GM12878 (cell line): Measurements from ENCODE around the gene RBM45.

ENCODE experiments used
- BHLHE40 ChIP-seq, 2 experiments: fragments of 450-650 bp in 1 of 2; IDR thresholded peaks; 2 replicates each; pipeline ENCODE4 v1.6.1; 2011 to 2017; ENCODE audit warnings: low read depth in 2 of 2, borderline replicate concordance in 1 of 2, improper control_type of control experiment in 1 of 2, low read length in 1 of 2, mild to moderate bottlenecking in 1 of 2
- CBX3 ChIP-seq: fragments of 200-600 bp; sonication (generic); IDR thresholded peaks from 2 replicates; pipeline ENCODE4 v1.6.1; 2016; ENCODE audit warnings: low read depth, borderline replicate concordance
- CTCF ChIP-seq, 3 experiments: IDR thresholded peaks in 2 of 3; conservative IDR thresholded peaks in 1 of 3; 2 replicates each; pipeline ENCODE4 v1.5.1; 2011; ENCODE audit warnings: low read depth in 3 of 3, low read length in 3 of 3, mild to moderate bottlenecking in 3 of 3, control low read depth in 2 of 3, moderate library complexity in 2 of 3, inconsistent platforms in 1 of 3, mixed read lengths in 1 of 3; ENCODE audit not compliant: control insufficient read depth in 2 of 3, insufficient read depth in 1 of 3; ENCODE audit errors: extremely low read depth in 1 of 3
- EED ChIP-seq: sonication (generic); IDR thresholded peaks from 2 replicates; pipeline ENCODE4 v1.6.1; 2016; ENCODE audit warnings: antibody characterized with exemption, low read depth
- EZH2 ChIP-seq: IDR thresholded peaks from 2 replicates; pipeline ENCODE4 v1.6.1; 2012; ENCODE audit warnings: low read depth, mild to moderate bottlenecking, control low read depth, inconsistent platforms, low read length, borderline replicate concordance; ENCODE audit not compliant: control insufficient read depth
- FOXK2 ChIP-seq: fragments of 450-650 bp; IDR thresholded peaks from 2 replicates; pipeline ENCODE4 v1.6.1; 2017; ENCODE audit warnings: mild to moderate bottlenecking, moderate library complexity
- IRF3 ChIP-seq: fragments of 450-650 bp; IDR thresholded peaks from 2 replicates; pipeline ENCODE4 v1.6.1; 2014; ENCODE audit warnings: mild to moderate bottlenecking
- MYC ChIP-seq: IDR thresholded peaks from 2 replicates; pipeline ENCODE4 v1.6.1; 2011; ENCODE audit warnings: mild to moderate bottlenecking, low read length, moderate library complexity, inconsistent platforms; ENCODE audit not compliant: insufficient read depth, insufficient replicate concordance, insufficient read length, severe bottlenecking
- RAD21 ChIP-seq: IDR thresholded peaks from 2 replicates; pipeline ENCODE4 v1.6.1; 2011; ENCODE audit warnings: mild to moderate bottlenecking, low read depth, low read length, moderate library complexity; ENCODE audit not compliant: insufficient read depth
- TAF1 ChIP-seq: IDR thresholded peaks from 2 replicates; pipeline ENCODE4 v1.6.1; 2011; ENCODE audit warnings: mild to moderate bottlenecking, low read depth, low read length, borderline replicate concordance
- USF2 ChIP-seq: IDR thresholded peaks from 2 replicates; pipeline ENCODE4 v1.6.1; 2011; ENCODE audit warnings: low read depth, low read length, improper control_type of control experiment, borderline replicate concordance

- TF ChIP-seq CTCF (IDR thresholded peaks at IDR 0.05 in 2 of 3, conservative IDR thresholded peaks at IDR 0.05 in 1 of 3; ENCODE audit: control insufficient read depth in 2 of 3, extremely low read depth in 1 of 3, insufficient read depth in 1 of 3, low read depth in 3 of 3, low read length in 3 of 3), result no peak
- no peak for TF ChIP-seq RAD21
- no peak for TF ChIP-seq EED
- TF ChIP-seq USF2, result no peak
- no peak for TF ChIP-seq EZH2
- TF ChIP-seq BHLHE40 (IDR thresholded peaks at IDR 0.05; ENCODE audit: borderline replicate concordance in 1 of 2, low read depth in 2 of 2, low read length in 1 of 2), result no peak
- no peak for TF ChIP-seq IRF3
- no peak for TF ChIP-seq CBX3
- no peak for TF ChIP-seq TAF1
- TF ChIP-seq MYC, result no peak
- TF ChIP-seq FOXK2, result no peak
These were observed 10.9 kb downstream of the RBM45 start for GRCh38 chr2:178123163-178123562.
